Calu3 (cell line): Measurements from ENCODE around the gene PSMB1. TPM values are rescaled to one million over a fixed set of nuclear protein-coding genes. Genes with fewer than 3 reads are reported as not detected.

Experiments used
- BruUV-seq: library from RNA; stranded (reverse); fragments of 400-500 nt; replicated peaks from 2 replicates; lab custom pipeline; 2021; lab: Mats Ljungman, UMichigan
- CTCF ChIA-PET: fragments of 300-600 bp; sonication (Branson Sonifier 250); formaldehyde crosslinking; loops from one replicate; lab custom pipeline; 2022; ENCODE audit warnings: antibody characterized with exemption; lab: Charles Lee
- DNase-seq: peaks from one replicate; pipeline ENCODE4 v3.0.0; 2022
- H3K27ac Mint-ChIP-seq: one replicate; pipeline ENCODE4 v1.8.0; 2022; ENCODE audit warnings: mixed read lengths; ENCODE audit not compliant: unreplicated experiment
- H3K27me3 Mint-ChIP-seq: one replicate; pipeline ENCODE4 v1.8.0; 2022; ENCODE audit warnings: mixed read lengths; ENCODE audit not compliant: unreplicated experiment
- H3K36me3 Mint-ChIP-seq: one replicate; pipeline ENCODE4 v1.8.0; 2022; ENCODE audit warnings: mild to moderate bottlenecking, moderate library complexity, mixed read lengths; ENCODE audit not compliant: insufficient read depth, unreplicated experiment
- H3K4me1 Mint-ChIP-seq: one replicate; pipeline ENCODE4 v1.8.0; 2022; ENCODE audit warnings: mild to moderate bottlenecking, low read depth, mixed read lengths; ENCODE audit not compliant: unreplicated experiment
- H3K4me3 Mint-ChIP-seq: one replicate; pipeline ENCODE4 v1.8.0; 2022; ENCODE audit warnings: mild to moderate bottlenecking, low read depth, moderate library complexity, mixed read lengths; ENCODE audit not compliant: unreplicated experiment
- H3K9me3 Mint-ChIP-seq: one replicate; pipeline ENCODE4 v1.8.0; 2022; ENCODE audit warnings: low read depth, mixed read lengths; ENCODE audit not compliant: unreplicated experiment
- intact Hi-C: fragments of 100-400 bp; cut with micrococcal nuclease; formaldehyde crosslinking; loops from one replicate; pipeline ENCODE4 v1.10.0; 2022; ENCODE audit not compliant: unreplicated experiment
- total RNA-seq: library from RNA; stranded (reverse); gene quantifications from 2 replicates; pipeline ENCODE4 v1.2.3, GENCODE V29; 2022
- TF ChIP-seq, protein P1 (sequence below): fragments of 200-600 bp; IDR thresholded peaks from one replicate; pipeline ENCODE4 v1.8.0; 2022; ENCODE audit warnings: antibody characterized with exemption; ENCODE audit not compliant: unreplicated experiment

The PSMB1 gene
- total RNA-seq, 1 experiment from 2014 or later, result 156 TPM

DNA sequence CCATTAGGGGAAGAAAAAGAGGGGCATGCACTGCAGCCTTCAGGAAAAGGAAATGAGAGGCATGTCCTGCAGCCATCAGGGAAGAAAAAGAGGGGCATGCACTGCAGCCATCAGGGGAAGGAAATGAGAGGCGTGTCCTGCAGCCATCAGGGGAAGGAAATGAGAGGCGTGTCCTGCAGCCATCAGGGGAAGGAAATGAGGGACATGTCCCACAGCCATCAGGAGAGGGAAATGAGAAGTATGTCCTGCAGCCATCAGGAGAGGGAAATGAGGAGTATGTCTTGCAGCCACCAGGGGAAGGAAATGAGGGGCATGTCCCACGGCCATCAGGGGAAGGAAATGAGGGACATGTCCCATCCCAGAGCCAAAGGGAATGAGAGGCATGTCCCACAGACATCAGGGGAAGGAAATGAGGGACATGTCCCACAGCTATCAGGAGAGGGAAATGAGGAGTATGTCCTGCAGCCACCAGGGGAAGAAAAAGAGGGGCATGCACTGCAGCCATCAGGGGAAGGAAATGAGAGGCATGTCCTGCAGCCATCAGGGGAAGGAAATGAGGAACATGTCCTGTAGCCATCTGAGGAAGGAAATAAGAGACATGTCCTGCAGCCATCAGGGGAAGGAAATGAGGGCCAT is 52.0 kb downstream of the PSMB1 start:
- Mint-ChIP-seq H3K4me1 (no peaks in the 10 kb centered on the region), H3K4me3 (no peak overlapping the region), H3K27ac (no peak overlapping the region), H3K9me3 (peaks cover 4% of the 10 kb centered on the region), H3K36me3 (no peaks in the 10 kb centered on the region), H3K27me3 (peaks cover 45% of the 10 kb centered on the region)
- intact Hi-C loops, result no loop called here
- DNase-seq, result no peak
- TF ChIP-seq, protein P1, sequence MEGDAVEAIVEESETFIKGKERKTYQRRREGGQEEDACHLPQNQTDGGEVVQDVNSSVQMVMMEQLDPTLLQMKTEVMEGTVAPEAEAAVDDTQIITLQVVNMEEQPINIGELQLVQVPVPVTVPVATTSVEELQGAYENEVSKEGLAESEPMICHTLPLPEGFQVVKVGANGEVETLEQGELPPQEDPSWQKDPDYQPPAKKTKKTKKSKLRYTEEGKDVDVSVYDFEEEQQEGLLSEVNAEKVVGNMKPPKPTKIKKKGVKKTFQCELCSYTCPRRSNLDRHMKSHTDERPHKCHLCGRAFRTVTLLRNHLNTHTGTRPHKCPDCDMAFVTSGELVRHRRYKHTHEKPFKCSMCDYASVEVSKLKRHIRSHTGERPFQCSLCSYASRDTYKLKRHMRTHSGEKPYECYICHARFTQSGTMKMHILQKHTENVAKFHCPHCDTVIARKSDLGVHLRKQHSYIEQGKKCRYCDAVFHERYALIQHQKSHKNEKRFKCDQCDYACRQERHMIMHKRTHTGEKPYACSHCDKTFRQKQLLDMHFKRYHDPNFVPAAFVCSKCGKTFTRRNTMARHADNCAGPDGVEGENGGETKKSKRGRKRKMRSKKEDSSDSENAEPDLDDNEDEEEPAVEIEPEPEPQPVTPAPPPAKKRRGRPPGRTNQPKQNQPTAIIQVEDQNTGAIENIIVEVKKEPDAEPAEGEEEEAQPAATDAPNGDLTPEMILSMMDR, result no peak
- CTCF ChIA-PET, result no interaction called here
- no TSS peak for BruUV-seq

DNA sequence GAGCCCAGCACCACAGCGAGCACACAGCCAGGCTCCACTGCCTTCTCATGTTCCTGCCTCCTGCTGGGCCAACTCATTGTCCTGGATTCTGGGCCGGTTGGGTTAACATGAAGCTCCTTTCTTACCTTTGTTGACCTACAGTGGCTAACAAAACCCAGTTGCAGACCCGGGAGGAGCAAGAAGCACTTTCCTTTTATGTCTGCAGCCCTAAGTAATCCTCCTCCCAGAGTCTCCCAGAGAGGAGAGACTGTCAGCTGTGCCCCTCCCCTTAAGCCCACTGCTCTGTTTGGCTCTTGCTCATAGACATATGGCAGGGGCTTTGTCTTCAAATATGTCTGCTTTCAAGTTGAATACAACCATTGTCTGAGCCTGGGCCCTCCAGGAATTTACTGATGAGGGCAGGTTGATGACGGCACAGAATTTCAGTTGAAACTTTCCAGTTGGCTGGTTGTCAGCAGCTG is 55.2 kb downstream of the PSMB1 start:
- H3K27me3 Mint-ChIP-seq, result peaks cover 60% of the 10 kb centered on the region
- peaks cover 4% of the 10 kb centered on the region for H3K9me3 Mint-ChIP-seq
- no peak overlapping the region for H3K27ac Mint-ChIP-seq
- no peak for DNase-seq
- BruUV-seq, result no TSS peak
- no peaks in the 10 kb centered on the region for H3K36me3 Mint-ChIP-seq
- H3K4me3 Mint-ChIP-seq, result no peak overlapping the region
- CTCF ChIA-PET, result no interaction called here
- no peaks in the 10 kb centered on the region for H3K4me1 Mint-ChIP-seq
- TF ChIP-seq, protein P1, result no peak
- intact Hi-C loops, result no loop called here

DNA sequence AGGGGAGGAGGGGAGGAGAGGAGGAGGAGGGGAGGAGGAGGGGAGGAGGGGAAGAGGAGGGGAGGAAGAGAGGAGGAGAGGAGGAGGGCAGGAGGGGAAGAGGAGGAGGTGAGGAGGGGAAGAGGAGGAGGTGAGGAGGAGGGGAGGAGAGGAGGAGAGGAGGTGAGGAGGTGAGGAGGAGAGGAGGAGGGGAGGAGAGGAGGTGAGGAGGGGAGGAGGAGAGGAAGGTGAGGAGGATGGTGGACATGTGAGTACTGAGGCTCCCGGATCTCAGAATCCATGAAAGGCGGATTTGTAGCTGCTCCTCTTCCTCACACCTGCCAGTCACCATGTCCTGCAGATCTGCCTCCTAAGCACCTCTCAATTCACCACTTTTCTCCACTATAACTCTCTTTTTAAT is 59.8 kb downstream of the PSMB1 start:
- Mint-ChIP-seq H3K4me3 (no peak overlapping the region), H3K4me1 (no peaks in the 10 kb centered on the region), H3K36me3 (no peaks in the 10 kb centered on the region), H3K9me3 (no peaks in the 10 kb centered on the region), H3K27me3 (peaks cover 56% of the 10 kb centered on the region), H3K27ac (no peak overlapping the region)
- BruUV-seq, result no TSS peak
- no peak for DNase-seq
- CTCF ChIA-PET, result no interaction called here
- intact Hi-C loops, result no loop called here
- TF ChIP-seq, protein P1, result no peak

DNA sequence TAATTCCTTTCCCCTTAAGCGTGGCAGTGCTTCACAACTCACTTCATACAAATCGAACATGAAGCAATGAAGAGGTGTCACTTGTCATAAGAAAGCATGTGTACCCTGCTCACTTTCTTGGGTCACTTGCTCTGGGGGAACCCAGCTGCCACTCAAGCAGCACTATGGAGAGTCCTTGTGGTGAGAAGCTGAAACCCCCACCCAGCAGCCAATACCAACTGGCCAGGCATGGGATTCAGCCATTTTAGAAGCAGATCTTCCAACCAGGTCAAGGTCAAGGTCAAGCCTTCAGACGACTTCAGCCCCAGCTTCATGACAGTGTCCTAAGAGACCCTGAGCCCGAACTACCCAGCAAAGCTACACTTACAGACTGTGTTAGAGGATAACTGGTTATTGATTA is 62.8 kb downstream of the PSMB1 start:
- Mint-ChIP-seq H3K9me3 (no peaks in the 10 kb centered on the region), H3K4me1 (no peaks in the 10 kb centered on the region), H3K36me3 (no peaks in the 10 kb centered on the region), H3K27ac (no peak overlapping the region), H3K27me3 (peaks cover 49% of the 10 kb centered on the region), H3K4me3 (no peak overlapping the region)
- CTCF ChIA-PET, result no interaction called here
- TF ChIP-seq, protein P1, result no peak
- no peak for DNase-seq
- intact Hi-C loops, result no loop called here
- no TSS peak for BruUV-seq
